Kasumi-1 (cell line): Measurements from ENCODE around the gene SLC25A28.
A peak's percentile ranks its signal among the peaks of the same experiment; 100 is the strongest.
"Not testable (repeated sequence)": the region's sequence is repeated elsewhere in the genome, so short reads cannot be mapped to it uniquely, and the experiment has no call there.

Experiments
- DNase-seq, 2 experiments: peaks; one replicate each; lab custom pipeline; 2025; lab: John Stamatoyannopoulos, UW

Gene SLC25A28

GRCh38 chr10:99628923-99629624 is 8.8 kb upstream of the SLC25A28 start:
- DNase-seq: no peak

- not testable (repeated sequence) for DNase-seq
These were observed 4.9 kb upstream of the SLC25A28 start for GRCh38 chr10:99625124-99625523.

GRCh38 chr10:99623919-99624318 is 3.7 kb upstream of the SLC25A28 start:
- no peak for DNase-seq

GRCh38 chr10:99621454-99622251 is 1.4 kb upstream of the SLC25A28 start:
- peak; percentile 81 to 89 for DNase-seq

GRCh38 chr10:99620711-99621453 is 643 bp upstream of the SLC25A28 start:
- peak; percentile 90 to 92 for DNase-seq

- peak; percentile 35 to 47 for DNase-seq
These were observed 994 bp downstream of the SLC25A28 start for GRCh38 chr10:99619090-99619800.

- no peak for DNase-seq
These were observed 2.5 kb downstream of the SLC25A28 start for GRCh38 chr10:99617696-99618095.

- DNase-seq: no peak
These were observed 4.8 kb downstream of the SLC25A28 start for GRCh38 chr10:99615426-99615825.

GRCh38 chr10:99612167-99612831 is 7.9 kb downstream of the SLC25A28 start:
- peak; percentile 80 to 90 for DNase-seq

GRCh38 chr10:99611326-99611725 is 8.9 kb downstream of the SLC25A28 start:
- no peak for DNase-seq

GRCh38 chr10:99610221-99610620 is 10.0 kb downstream of the SLC25A28 start:
- no peak for DNase-seq

- DNase-seq: no peak
These were observed 11.1 kb downstream of the SLC25A28 start for GRCh38 chr10:99609186-99609585.

- no peak for DNase-seq
These were observed 14.9 kb downstream of the SLC25A28 start for GRCh38 chr10:99605351-99605750.

- DNase-seq: no peak
These were observed 15.4 kb downstream of the SLC25A28 start for GRCh38 chr10:99604862-99605261.

GRCh38 chr10:99598781-99599509 is 21.3 kb downstream of the SLC25A28 start:
- DNase-seq: no peak

GRCh38 chr10:99598011-99598410 is 22.2 kb downstream of the SLC25A28 start:
- DNase-seq: no peak

GRCh38 chr10:99596708-99597107 is 23.5 kb downstream of the SLC25A28 start:
- not testable (repeated sequence) for DNase-seq

GRCh38 chr10:99595770-99596465 is 24.3 kb downstream of the SLC25A28 start:
- DNase-seq: no peak

GRCh38 chr10:99595236-99595635 is 25.0 kb downstream of the SLC25A28 start:
- DNase-seq: no peak

GRCh38 chr10:99593312-99593711 is 26.9 kb downstream of the SLC25A28 start:
- no peak for DNase-seq
